GM12878 (cell line): ENCODE measurements around the gene AGAP1.

Experiments used
- BACH1 ChIP-seq: fragments of 450-650 bp; IDR thresholded peaks from 2 replicates; pipeline ENCODE4 v1.6.1; 2017; ENCODE audit warnings: mild to moderate bottlenecking, borderline replicate concordance
- EP300 ChIP-seq, 2 experiments: fragments of 150-350 bp in 1 of 2; IDR thresholded peaks; 2 replicates each; pipeline ENCODE4 v1.6.1; 2011 to 2012; ENCODE audit warnings: low read depth in 2 of 2, low read length in 2 of 2, borderline replicate concordance in 1 of 2, improper control_type of control experiment in 1 of 2, inconsistent platforms in 1 of 2; ENCODE audit not compliant: control insufficient read depth in 1 of 2
- ESRRA ChIP-seq: IDR thresholded peaks from 2 replicates; pipeline ENCODE4 v1.6.1; 2012; ENCODE audit warnings: mild to moderate bottlenecking, low read length, improper control_type of control experiment
- FOXM1 ChIP-seq: IDR thresholded peaks from 2 replicates; pipeline ENCODE4 v1.6.1; 2012; ENCODE audit warnings: low read depth, mild to moderate bottlenecking, inconsistent platforms, low read length, moderate library complexity
- NRF1 ChIP-seq: conservative IDR thresholded peaks from 2 replicates; pipeline ENCODE4 v1.6.1; 2011; ENCODE audit warnings: mild to moderate bottlenecking, low read depth, low read length, improper control_type of control experiment
- POLR2A ChIP-seq: IDR thresholded peaks from 2 replicates; pipeline ENCODE4 v1.6.1; 2011; ENCODE audit warnings: low read depth, mild to moderate bottlenecking, low read length
- TBL1XR1 ChIP-seq: IDR thresholded peaks from 2 replicates; pipeline ENCODE4 v1.6.1; 2012; ENCODE audit warnings: low read depth, low read length, improper control_type of control experiment
- YY1 ChIP-seq: IDR thresholded peaks from 2 replicates; pipeline ENCODE4 v1.6.1; 2011; ENCODE audit warnings: low read depth, mild to moderate bottlenecking, low read length
- TF ChIP-seq, protein P1 (sequence below), 3 experiments: IDR thresholded peaks in 2 of 3; conservative IDR thresholded peaks in 1 of 3; 2 replicates each; pipeline ENCODE4 v1.5.1; 2011; ENCODE audit warnings: low read depth in 3 of 3, low read length in 3 of 3, mild to moderate bottlenecking in 3 of 3, control low read depth in 2 of 3, moderate library complexity in 2 of 3, inconsistent platforms in 1 of 3, mixed read lengths in 1 of 3; ENCODE audit not compliant: control insufficient read depth in 2 of 3, insufficient read depth in 1 of 3; ENCODE audit errors: extremely low read depth in 1 of 3

DNA sequence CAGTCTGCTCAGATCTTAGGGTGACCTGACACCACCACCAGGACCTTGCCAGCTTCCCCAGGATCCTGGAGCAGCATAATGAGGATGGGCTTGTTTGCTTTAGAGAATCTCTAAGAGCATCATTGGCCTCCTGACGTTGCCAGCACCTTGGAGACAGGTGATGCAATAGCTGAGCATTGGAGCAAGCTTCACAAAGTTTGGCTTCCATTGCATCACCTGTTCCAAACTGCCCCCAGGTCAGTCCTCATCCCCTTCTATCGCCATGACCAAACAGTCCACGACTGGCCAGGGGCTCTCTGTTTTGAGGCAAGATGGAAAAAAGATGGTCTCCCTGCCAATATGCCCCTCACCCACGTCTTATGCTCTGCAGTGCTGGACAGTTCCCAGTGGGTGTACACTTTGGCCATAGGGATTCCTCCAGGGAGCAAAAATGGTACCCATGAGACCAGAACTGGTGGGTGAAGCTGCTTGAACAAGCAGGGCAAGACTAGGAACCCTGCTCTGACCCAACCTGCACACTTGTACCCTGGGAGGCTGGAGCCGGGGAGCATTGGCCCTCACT lies 22.6 kb upstream of the AGAP1 start:
- TF ChIP-seq EP300 (IDR thresholded peaks at IDR 0.05; ENCODE audit: borderline replicate concordance in 1 of 2, control insufficient read depth in 1 of 2, low read depth in 2 of 2, low read length in 2 of 2) (no peak), FOXM1 (no peak), ESRRA (no peak), TBL1XR1 (no peak), BACH1 (no peak), POLR2A (no peak), YY1 (no peak), NRF1 (no peak)
- TF ChIP-seq, protein P1, sequence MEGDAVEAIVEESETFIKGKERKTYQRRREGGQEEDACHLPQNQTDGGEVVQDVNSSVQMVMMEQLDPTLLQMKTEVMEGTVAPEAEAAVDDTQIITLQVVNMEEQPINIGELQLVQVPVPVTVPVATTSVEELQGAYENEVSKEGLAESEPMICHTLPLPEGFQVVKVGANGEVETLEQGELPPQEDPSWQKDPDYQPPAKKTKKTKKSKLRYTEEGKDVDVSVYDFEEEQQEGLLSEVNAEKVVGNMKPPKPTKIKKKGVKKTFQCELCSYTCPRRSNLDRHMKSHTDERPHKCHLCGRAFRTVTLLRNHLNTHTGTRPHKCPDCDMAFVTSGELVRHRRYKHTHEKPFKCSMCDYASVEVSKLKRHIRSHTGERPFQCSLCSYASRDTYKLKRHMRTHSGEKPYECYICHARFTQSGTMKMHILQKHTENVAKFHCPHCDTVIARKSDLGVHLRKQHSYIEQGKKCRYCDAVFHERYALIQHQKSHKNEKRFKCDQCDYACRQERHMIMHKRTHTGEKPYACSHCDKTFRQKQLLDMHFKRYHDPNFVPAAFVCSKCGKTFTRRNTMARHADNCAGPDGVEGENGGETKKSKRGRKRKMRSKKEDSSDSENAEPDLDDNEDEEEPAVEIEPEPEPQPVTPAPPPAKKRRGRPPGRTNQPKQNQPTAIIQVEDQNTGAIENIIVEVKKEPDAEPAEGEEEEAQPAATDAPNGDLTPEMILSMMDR (IDR thresholded peaks at IDR 0.05 in 2 of 3, conservative IDR thresholded peaks at IDR 0.05 in 1 of 3; ENCODE audit: control insufficient read depth in 2 of 3, extremely low read depth in 1 of 3, insufficient read depth in 1 of 3, low read depth in 3 of 3, low read length in 3 of 3): no peak
